G401 (cell line): ENCODE measurements around the gene STX8. TPM values are rescaled to one million over a fixed set of nuclear protein-coding genes. Genes with fewer than 3 reads are reported as not detected.
"Not testable (repeated sequence)": the region's sequence is repeated elsewhere in the genome, so short reads cannot be mapped to it uniquely, and the experiment has no call there.

Experiments
- DNase-seq: peaks from one replicate; pipeline ENCODE4 v3.0.0-alpha.2; 2015; ENCODE audit warnings: low spot score
- in situ Hi-C: cut with HindIII; loops from 2 replicates; pipeline ENCODE4 v1.10.0; 2016; ENCODE audit warnings: low sequenced_read_pairs, mixed read lengths
- total RNA-seq: library from RNA; depleted of rRNA; stranded (reverse); fragments of >200 nt; shearing (Covaris generic); gene quantifications from 2 replicates; pipeline ENCODE4 v1.2.3, GENCODE V29; 2014

Gene STX8
- total RNA-seq, 1 experiment from 2014 or later: 95.8 TPM

DNA sequence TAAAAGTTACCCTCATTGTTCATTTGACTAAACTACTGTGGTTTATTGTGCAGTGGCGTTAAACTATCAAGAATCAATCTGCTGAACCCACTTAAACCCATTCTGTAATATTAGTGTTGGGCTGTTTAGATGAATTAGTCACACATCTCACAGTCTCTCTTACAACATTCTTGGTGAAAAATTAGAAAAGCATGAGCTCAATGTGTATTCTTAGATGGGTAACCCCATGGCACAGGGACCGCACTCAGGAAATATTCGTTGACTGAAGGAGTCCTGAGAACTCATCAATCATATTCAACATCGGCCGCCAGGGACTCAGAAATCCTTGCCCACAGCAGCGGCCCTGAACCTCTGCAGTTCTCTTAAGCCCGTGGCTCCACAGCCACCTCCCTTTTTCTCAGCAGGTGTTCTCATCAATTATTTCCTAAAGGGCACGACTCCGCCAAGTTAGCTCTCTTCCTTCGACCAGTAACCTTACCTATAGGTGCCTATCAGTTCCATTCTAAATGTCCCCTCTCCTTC lies 155.6 kb downstream of the STX8 start:
- DNase-seq: no peak
- in situ Hi-C loops: no loop called here

DNA sequence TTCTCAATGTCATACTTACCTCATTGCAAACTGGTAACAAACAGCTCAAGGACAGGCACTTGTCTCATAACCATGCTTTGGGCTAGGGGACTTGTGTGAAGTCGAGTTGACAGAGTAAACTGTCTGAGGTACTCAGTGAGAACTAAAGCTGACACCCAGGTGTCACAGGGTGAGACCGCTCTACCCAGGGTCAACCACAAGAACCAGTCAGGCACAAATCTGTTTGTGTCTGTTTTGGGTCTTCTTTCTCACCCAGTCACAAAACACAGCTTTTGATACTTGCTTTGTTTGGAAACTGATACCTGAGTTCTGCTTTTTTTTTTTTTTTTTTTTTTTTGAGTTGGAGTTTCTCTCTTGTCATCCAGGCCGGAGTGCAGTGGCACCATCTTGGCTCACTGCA lies 161.1 kb downstream of the STX8 start:
- DNase-seq: no peak
- in situ Hi-C loops: no loop called here

DNA sequence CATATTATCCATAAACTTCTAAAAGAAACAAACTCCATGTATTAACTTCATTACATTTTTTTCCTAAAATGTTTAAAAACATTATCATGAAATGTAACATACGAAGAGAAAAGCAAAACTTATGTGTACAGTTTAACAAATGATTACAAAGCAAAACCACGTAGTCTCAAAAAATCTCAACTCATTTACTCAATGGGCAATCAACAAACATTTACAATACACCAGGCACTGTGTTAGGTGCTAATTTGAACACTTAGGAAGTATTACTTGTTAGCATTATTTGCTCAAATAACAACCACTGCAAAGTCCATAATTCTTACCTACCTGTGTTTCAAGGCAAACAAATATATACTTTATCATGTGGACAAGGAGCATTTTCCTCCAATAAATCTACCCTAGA lies 164.9 kb downstream of the STX8 start:
- DNase-seq: no peak
- in situ Hi-C loops: no loop called here

DNA sequence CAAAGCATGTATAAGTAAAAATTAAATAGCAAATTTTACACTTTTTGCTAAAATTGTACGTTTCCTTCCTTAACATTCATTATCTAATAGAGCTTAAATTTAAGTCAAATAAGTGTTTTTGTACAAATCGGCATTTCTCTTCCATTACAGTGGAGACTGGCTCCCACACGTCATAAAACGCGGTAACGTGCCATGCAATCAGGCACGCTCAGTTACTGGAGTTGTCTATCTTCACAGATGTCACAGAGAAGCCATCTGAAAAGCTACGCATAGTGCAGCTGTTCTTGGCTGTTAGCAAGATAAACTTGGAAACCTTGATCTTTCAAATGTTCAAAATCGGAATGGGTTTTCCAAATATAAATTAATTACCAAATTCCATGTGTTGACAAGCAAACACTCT lies 165.3 kb downstream of the STX8 start:
- in situ Hi-C loops: no loop called here
- DNase-seq: no peak

DNA sequence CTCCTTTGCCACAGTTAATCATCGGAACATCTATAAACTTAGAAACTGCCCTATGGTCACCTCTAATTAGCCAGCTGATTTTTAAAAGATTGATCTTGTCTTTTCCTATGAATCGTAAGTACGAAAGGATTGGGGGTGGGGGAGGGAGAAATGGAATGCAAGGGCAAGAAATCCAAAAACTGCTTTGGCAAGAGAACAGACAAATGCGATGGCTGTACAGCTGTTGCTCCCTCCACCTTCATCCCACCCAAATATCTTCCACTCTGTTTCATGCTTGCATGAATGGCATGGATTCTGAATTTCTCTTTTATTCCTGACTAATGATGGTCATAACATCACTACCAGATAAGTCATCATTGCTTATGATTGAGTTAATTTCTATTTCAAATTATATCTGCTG lies 165.7 kb downstream of the STX8 start:
- in situ Hi-C loops: no loop called here
- no peak for DNase-seq

DNA sequence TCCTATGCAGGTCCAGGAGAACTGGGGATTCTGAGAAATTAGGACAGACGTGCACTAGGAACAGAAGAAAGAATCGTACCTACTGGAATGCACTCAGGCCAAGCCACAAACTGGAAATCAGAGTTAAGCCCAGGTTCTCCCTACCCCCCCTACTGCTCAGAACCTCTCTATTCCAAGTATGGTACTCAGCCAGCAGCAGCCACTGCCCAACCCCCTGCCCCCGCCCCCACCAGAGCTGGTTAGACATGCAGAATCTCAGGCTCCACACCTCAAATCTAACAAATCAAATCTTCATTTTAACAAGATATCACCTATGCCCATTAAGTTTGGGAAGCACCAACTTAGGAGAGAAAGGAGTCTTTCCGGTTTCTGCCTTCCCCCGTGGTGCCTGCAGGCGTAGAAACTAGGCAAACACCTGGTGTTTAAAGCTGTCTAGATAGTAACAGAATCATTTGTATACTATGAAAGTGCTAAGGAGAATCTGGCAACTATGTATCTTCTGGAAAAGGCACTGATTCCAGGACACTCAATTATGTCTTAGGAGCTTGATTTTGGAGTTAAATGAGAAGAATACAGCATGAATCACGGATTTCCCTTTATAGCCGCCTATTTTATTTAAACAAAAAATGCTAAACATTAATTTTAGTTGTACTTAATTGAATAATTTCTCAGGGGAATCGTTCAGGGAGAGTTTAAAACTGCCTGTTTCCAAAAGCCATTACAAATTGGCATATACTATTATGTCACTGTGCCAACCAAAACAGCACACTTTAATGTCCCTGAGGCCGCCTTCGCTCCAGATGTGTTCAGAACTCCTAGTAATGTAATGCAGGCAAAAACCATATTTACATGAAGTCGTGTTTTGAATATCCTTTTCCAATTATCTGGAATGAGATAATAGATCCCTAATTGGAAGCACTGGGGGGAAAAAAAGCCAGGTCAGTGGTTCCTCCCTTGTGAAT lies 166.5 kb downstream of the STX8 start:
- in situ Hi-C loops: no loop called here
- DNase-seq: no peak

DNA sequence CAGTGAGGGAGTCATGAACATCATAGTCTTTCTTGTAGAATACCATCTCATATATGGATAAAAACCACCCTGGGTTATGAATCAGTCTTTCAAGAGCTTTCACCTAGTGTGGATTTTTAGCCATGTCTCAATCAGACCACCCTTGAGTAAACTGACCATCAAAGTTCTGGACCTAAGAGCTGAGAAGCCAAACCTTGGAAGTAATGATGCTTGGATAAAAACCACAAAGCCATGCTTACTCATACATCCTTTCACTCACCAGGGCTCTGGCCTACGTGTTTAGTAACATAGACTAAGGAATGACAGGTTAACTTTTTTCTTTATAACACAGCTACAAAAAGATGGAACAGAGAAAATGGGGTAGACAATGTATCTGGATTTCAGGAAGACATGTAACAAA lies 167.2 kb downstream of the STX8 start:
- DNase-seq: no peak
- in situ Hi-C loops: no loop called here

DNA sequence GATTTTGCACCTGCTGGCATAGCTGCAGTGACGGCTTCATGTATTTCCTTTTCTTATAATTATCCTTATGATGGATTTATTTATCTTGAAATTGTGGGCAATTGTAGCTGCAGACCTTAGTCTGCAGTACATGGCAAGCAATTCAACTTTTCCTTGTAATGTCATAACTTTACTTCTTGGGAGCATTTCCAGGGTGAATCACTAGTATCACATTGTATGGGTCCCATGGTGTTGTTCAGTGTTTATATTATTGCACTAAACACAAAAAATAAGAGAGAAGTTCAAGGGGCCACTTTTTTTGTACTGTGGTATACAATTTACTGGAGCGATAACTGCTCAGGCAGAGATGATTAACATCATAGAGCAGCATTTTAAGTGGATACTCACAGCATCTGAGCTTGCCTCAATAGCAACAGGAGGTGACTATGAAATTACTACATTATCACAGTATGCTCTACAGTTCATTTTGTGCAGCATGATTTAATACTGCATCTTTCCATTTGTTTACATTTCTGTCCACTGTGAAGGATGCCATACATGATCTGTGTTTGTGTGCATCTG lies 169.5 kb downstream of the STX8 start:
- in situ Hi-C loops: no loop called here

DNA sequence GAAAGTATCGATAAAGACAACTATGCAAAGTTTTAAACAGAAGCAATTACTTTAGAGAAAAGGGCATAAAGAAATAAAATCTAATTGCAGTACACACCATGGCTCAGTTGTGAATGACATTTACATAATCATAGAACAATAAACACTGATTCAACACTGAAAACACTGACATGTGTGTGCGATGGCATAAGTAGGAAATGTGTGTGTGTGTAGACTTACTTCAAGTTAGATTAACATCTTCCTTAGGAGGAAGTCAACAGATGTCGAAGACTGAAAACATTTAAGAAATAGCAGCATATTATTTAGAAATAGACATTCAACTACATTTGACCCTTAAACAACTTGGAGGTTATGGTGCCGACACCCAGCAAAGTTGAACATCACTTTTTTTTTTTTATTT lies 172.4 kb downstream of the STX8 start:
- in situ Hi-C loops: no loop called here

More for the DNA sequence above, 169.5 kb downstream of the STX8 start:
- DNase-seq: no peak

DNA sequence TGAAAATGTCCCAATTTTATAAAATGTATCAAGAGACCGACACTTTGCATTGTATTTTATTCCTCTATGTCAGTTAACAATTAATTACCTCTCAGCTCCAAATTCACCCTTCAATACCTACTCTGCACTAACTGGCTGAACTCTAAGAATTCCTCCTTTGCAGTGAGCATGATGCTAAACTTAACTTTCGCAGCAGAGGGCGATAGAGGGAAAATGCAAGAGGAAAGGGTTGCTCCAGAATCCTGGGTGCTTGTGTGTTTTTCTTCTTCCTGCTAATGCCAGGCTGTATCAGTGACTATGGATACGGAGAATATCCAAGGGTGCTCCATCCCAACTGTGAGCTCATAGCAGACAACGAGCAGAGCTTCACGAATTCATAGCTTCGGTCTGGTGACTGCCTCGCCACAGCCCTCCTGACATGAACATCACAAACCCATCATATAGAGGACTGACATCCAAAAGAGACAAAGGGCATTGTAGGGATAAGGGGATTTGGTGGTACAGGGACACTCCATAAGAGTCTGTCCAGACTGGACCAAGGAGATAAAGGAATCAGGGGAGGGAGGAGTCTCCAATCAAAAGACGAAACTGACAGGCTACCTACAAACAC lies 172.9 kb downstream of the STX8 start:
- in situ Hi-C loops: no loop called here
- peak; percentile 5 for DNase-seq

More for the DNA sequence above, 172.4 kb downstream of the STX8 start:
- DNase-seq: no peak

DNA sequence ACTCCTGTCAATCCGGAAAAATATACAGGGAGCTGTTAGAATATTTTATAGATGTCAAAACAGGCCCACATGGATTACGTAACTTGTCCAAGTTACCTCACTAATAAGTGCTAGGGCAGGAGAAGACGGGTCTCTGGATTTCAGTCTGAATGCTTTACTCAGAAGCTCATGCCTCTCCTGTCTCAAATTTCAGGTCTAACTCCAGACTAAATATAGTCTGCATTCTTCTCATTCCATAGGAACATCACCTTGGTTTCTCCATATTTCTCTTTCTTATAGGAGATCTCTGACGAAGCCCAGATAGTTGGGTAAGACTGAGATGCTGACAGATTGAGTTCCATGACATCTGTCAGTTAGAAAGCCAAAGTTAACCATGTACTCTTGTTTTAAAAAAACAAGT lies 174.2 kb downstream of the STX8 start:
- DNase-seq: no peak
- in situ Hi-C loops: no loop called here

DNA sequence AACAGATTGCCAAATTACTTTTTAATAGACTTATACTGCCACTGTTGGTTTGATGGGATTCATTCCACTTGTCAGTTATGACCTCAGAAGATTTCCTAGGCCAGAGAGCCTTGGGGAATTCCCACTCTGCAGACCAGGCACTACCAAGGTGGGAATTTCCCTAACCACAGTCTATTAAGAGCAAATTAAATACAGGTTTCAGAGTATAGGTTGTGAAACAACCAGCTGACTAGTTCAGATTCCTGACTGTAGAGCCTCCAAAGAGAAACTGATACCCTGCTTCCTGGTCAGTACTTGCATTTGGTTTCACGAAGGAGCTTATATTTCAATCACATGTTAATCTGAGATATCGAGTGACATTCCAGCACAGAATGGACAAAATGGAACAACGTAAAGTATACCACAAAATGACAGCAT lies 186.5 kb downstream of the STX8 start:
- no peak for DNase-seq
- in situ Hi-C loops: no loop called here

DNA sequence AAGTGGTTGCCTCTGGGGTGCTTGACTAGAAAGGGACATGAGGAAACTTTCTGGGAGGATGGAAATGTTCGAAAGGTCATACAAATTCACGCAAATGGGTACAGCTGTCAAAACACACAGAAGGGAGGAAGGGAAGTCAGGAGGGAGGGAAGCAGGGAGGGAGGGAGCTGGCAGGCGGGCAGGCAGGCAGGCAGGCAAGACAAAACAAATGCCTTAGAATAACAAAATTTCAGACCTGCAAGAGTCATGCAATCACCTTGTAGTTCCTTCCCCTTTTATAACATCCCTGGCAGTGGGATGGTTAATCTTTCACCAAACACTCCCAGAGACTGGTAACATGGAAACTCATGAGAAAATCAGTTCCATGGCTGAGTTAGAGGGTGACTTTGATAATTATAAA lies 189.2 kb downstream of the STX8 start:
- no peak for DNase-seq
- in situ Hi-C loops: no loop called here

DNA sequence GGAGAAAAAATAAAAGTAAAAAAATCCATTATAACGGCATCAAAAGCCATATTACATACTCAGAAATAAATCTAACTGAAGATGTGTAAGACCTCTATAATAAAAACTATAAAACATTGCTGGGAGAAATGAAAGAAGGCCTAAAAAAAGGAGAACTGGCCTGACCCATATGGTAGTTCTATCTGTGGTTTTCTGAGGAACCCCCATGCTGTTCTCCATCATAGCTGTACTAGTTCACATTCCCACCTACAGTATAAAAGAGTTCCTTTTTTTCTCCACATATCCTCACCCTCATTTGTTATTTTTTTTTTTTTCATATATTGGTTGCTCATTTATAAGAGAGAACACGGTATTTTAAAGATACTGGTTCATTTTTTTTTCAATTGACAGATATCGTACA lies 191.8 kb downstream of the STX8 start:
- DNase-seq: no peak
- in situ Hi-C loops: no loop called here

DNA sequence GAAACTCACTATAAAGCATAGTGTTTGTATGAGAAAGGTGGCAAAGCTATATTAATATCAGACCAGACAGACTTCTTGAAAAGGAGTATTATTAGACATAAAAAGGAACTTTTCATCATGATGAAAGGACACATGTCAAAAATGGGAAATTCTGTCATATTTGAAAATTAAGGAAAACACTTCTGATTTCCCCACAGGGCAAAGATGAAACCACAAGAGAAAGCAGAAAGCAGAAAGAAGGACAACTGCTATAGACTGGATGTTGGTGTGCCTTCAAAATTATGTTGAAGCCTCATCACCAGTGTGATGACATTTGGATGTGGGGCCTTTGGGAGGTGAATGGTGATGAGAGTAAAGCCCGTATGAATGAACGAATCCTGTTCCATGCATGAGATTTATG lies 193.0 kb downstream of the STX8 start:
- in situ Hi-C loops: no loop called here
- no peak for DNase-seq

DNA sequence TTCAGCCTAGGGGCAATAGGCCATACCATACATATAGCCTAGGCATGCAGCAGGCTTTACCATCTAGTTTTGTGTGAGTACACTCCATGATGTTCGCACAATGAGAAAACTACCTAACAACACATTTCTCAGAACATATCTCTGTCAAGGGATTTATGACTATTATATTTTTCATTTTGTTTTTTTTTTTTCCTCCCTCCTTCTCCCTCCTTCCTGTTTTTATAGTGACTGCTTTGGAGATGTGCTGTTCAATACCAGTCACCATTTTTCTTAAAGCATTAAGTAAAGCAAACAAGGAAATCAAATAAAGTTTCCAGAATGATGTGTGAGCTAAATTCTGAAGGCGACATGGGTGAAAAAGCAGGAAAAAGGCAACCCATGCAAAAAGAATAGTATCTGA lies 194.6 kb downstream of the STX8 start:
- in situ Hi-C loops: no loop called here

DNA sequence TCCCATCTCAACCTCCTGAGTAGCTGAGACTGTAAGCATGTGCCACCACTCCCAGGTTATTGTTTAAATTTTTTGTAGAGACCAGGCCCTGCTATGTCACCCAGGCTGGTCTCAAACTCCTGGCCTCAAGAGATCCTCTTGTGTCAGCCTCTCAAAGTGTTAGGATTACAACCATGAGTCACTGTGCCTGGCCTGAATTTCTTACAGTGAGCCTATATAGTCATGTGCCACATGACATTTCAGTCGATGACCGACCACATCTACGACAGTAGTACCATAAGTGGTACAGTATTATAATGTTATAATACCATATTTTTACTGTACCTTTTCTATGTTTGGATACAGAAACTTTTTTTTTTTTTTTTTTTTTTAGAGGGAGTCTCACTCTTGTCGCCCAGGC lies 195.3 kb downstream of the STX8 start:
- in situ Hi-C loops: no loop called here

More for the DNA sequence above, 194.6 kb downstream of the STX8 start:
- DNase-seq: no peak

DNA sequence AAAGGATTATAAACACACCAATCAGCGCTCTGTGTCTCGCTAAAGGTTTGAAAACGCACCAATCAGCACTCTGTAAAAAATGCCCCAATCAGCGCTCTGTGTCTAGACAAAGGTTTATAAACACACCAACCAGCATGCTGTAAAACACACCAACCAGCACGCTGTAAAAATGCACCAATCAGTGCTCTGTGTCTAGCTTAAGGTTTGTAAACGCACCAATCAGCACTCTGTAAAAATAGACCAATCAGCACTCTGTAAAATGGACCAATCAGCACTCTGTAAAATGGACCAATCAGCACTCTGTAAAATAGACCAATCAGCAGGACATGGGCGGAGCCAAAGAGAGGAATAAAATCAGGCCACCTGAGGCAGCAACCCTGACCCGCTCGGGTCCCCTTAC lies 199.4 kb downstream of the STX8 start:
- in situ Hi-C loops, DNase-seq: not testable (repeated sequence)

More for the DNA sequence above, 195.3 kb downstream of the STX8 start:
- DNase-seq: no peak

DNA sequence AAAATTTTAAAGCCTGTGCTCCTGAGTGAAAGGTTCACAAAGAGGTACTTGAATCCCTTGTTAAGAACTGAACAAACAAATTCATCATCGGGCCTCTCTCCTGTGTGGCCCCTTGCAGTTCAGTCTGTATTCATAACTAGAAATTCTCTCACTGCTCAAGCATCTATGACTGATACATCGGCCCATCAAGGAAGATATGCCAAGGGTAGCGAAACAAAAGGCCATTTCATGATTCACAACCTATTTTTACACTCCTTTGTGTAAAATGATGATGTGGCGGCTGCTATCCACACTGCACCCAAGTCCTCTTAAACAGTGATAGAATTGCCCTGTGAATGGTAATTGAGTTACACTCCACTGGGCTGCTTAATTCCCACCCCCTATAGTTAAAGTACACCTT lies 204.6 kb downstream of the STX8 start:
- no peak for DNase-seq
- in situ Hi-C loops: no loop called here

DNA sequence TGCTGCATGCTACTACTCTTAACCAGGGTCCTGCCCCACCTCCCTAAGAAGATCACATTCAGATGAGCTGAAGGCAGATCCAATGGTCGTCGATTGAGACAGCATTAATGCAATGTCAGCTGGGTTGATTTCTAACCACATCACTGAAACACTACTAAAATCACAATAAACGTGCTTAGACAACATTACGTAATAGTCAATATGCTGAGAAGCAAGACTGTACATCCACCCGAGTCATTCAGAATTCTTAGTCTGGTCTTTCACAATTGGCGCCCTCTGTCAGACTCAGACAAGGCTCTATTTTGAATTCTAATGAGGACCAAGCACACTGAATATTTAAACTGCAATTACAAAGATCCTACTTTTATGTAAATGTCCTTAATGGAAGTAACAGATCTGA lies 205.2 kb downstream of the STX8 start:
- DNase-seq: no peak
- in situ Hi-C loops: no loop called here
